Lower lobe of right lung (tissue), 2 donors: ENCODE measurements around the gene KRTAP5-6. TPM values are rescaled to one million over a fixed set of nuclear protein-coding genes. Genes with fewer than 3 reads are reported as not detected.

Source experiments
- ATAC-seq, 2 donors: fragments of 200-7000 bp; cut with Tn5 transposase; one replicate each; pipeline ENCODE4 v1.9.1; 2020 to 2022; ENCODE audit warnings: mild to moderate bottlenecking in 2 of 2, moderate library complexity in 2 of 2
- DNase-seq: peaks from one replicate; pipeline ENCODE4 v3.0.0-alpha.2; 2020
- H3K27ac ChIP-seq: fragments of 200-600 bp; one replicate; pipeline ENCODE4 v1.8.0; 2022
- H3K27me3 ChIP-seq: fragments of 200-600 bp; one replicate; pipeline ENCODE4 v1.8.0; 2022; ENCODE audit warnings: low read depth
- H3K36me3 ChIP-seq: fragments of 200-600 bp; one replicate; pipeline ENCODE4 v1.8.0; 2022; ENCODE audit warnings: mild to moderate bottlenecking
- H3K4me1 ChIP-seq: fragments of 200-600 bp; one replicate; pipeline ENCODE4 v1.8.0; 2022
- H3K4me3 ChIP-seq: fragments of 200-600 bp; one replicate; pipeline ENCODE4 v1.8.0; 2022; ENCODE audit warnings: mild to moderate bottlenecking
- H3K9me3 ChIP-seq: fragments of 200-600 bp; one replicate; pipeline ENCODE4 v1.8.0; 2022
- CTCF ChIP-seq: fragments of 200-600 bp; IDR thresholded peaks from one replicate; pipeline ENCODE4 v1.8.0; 2022; ENCODE audit warnings: antibody characterized with exemption, mild to moderate bottlenecking
- intact Hi-C: fragments of 100-400 bp; cut with DNase I; formaldehyde crosslinking; loops from one replicate; pipeline ENCODE4 v1.11.0; 2022
- total RNA-seq: library from RNA; stranded (reverse); fragmentation: NEBNext Ultra II Directional; extraction: Animal tissue kit (Norgen Biotek cat#: 25700); gene quantifications from one replicate; pipeline ENCODE4 v1.2.1, GENCODE V29; 2021
- donor health status: DM: no; HTN: yes; CAD: no; lungs with severe emphysema.

The KRTAP5-6 gene
- total RNA-seq, 1 donor from 2014 or later, result not detected

- Histone ChIP-seq H3K4me1 (no peaks in the 10 kb centered on the region), H3K27ac (no peak overlapping the region), H3K27me3 (peaks cover 7% of the 10 kb centered on the region), H3K4me3 (no peak overlapping the region), H3K36me3 (no peaks in the 10 kb centered on the region), H3K9me3 (no peaks in the 10 kb centered on the region)
- DNase-seq, result no peak
- no peak for TF ChIP-seq CTCF
- ATAC-seq, result no peak
- intact Hi-C loops, result no loop called here
These were observed 10.8 kb downstream of the KRTAP5-6 start for GRCh38 chr11:1707751-1708150.

- Histone ChIP-seq H3K27ac (no peak overlapping the region), H3K27me3 (peaks cover 7% of the 10 kb centered on the region), H3K36me3 (no peaks in the 10 kb centered on the region), H3K4me3 (no peak overlapping the region), H3K9me3 (no peaks in the 10 kb centered on the region), H3K4me1 (no peaks in the 10 kb centered on the region)
- no peak for DNase-seq
- no peak for TF ChIP-seq CTCF
- intact Hi-C loops, result no loop called here
- ATAC-seq, result no peak
These were observed 11.7 kb downstream of the KRTAP5-6 start for GRCh38 chr11:1708716-1709115.

GRCh38 chr11:1714908-1715885 lies 18.2 kb downstream of the KRTAP5-6 start:
- no peak overlapping the region for H3K27ac ChIP-seq
- DNase-seq (no peak), ATAC-seq (no peak)
- H3K9me3 ChIP-seq, result no peaks in the 10 kb centered on the region
- intact Hi-C loops, result no loop called here
- H3K4me3 ChIP-seq, result no peak overlapping the region
- H3K4me1 ChIP-seq, result no peaks in the 10 kb centered on the region
- H3K36me3 ChIP-seq, result no peaks in the 10 kb centered on the region
- peaks cover 19% of the 10 kb centered on the region for H3K27me3 ChIP-seq
- TF ChIP-seq CTCF, result no peak

- Histone ChIP-seq H3K27me3 (peaks cover 15% of the 10 kb centered on the region), H3K4me1 (no peaks in the 10 kb centered on the region), H3K27ac (no peak overlapping the region), H3K36me3 (no peaks in the 10 kb centered on the region), H3K4me3 (no peak overlapping the region), H3K9me3 (no peaks in the 10 kb centered on the region)
- ATAC-seq, result no peak
- intact Hi-C loops, result no loop called here
- no peak for DNase-seq
- no peak for TF ChIP-seq CTCF
These were observed 20.8 kb downstream of the KRTAP5-6 start for GRCh38 chr11:1717745-1718144.

- H3K27me3 ChIP-seq, result peaks cover 15% of the 10 kb centered on the region
- intact Hi-C loops, result no loop called here
- H3K9me3 ChIP-seq, result no peaks in the 10 kb centered on the region
- no peaks in the 10 kb centered on the region for H3K4me1 ChIP-seq
- H3K27ac ChIP-seq, result no peak overlapping the region
- TF ChIP-seq CTCF, result no peak
- no peak for DNase-seq
- no peak for ATAC-seq
- H3K4me3 ChIP-seq, result no peak overlapping the region
- no peaks in the 10 kb centered on the region for H3K36me3 ChIP-seq
These were observed 21.3 kb downstream of the KRTAP5-6 start for GRCh38 chr11:1718326-1718725.
